WTC11 (cell line): ENCODE data around the gene TIMM13. TPM values are rescaled to one million over a fixed set of nuclear protein-coding genes. Genes with fewer than 3 reads are reported as not detected.
A peak's percentile ranks its signal among the peaks of the same experiment; 100 is the strongest.
"Not testable (repeated sequence)": the region's sequence is repeated elsewhere in the genome, so short reads cannot be mapped to it uniquely, and the experiment has no call there.

Experiments
- ATAC-seq: fragments of 200-7000 bp; cut with Tn5 transposase; 2 replicates; pipeline ENCODE4 v1.10.0; 2021; ENCODE audit warnings: mild to moderate bottlenecking, moderate library complexity
- CTCF ChIA-PET: fragments of 300-600 bp; sonication (Branson Sonifier 250); formaldehyde crosslinking; loops from one replicate; lab custom pipeline; 2021; ENCODE audit warnings: antibody characterized with exemption; lab: Charles Lee
- POLR2A ChIA-PET: fragments of 350-600 bp; sonication (Branson Sonifier 250); formaldehyde crosslinking; loops from one replicate; lab custom pipeline; 2021; ENCODE audit warnings: antibody characterized with exemption; lab: Charles Lee
- DNase-seq: peaks from one replicate; pipeline ENCODE4 v3.0.0; 2021; ENCODE audit warnings: low spot score
- H3K27ac Mint-ChIP-seq: 2 replicates; pipeline ENCODE4 v1.8.0; 2021; ENCODE audit warnings: mixed read lengths
- H3K27me3 Mint-ChIP-seq: 2 replicates; pipeline ENCODE4 v1.8.0; 2021; ENCODE audit warnings: low read depth, mild to moderate bottlenecking, moderate library complexity, mixed read lengths
- H3K36me3 Mint-ChIP-seq: 2 replicates; pipeline ENCODE4 v1.8.0; 2021; ENCODE audit warnings: mixed read lengths
- H3K4me1 Mint-ChIP-seq: 2 replicates; pipeline ENCODE4 v1.8.0; 2022; ENCODE audit warnings: mixed read lengths
- H3K4me3 Mint-ChIP-seq: 2 replicates; pipeline ENCODE4 v1.8.0; 2021; ENCODE audit warnings: mild to moderate bottlenecking, moderate library complexity, mixed read lengths
- H3K9me3 Mint-ChIP-seq: 2 replicates; pipeline ENCODE4 v1.8.0; 2021; ENCODE audit warnings: mixed read lengths
- ERG ChIP-seq: fragments of 250-450 bp; sonication (Bioruptor Pico); IDR thresholded peaks from 2 replicates; pipeline ENCODE4 v1.8.0; 2021; ENCODE audit warnings: mild to moderate bottlenecking
- IRF2 ChIP-seq: sonication (generic); formaldehyde crosslinking; IDR thresholded peaks from 2 replicates; pipeline ENCODE4 v1.8.0; 2022; ENCODE audit warnings: low read depth, missing genetic modification reagents, borderline replicate concordance
- JUN ChIP-seq: sonication (generic); formaldehyde crosslinking; IDR thresholded peaks from 2 replicates; pipeline ENCODE4 v1.8.0; 2023; ENCODE audit warnings: mild to moderate bottlenecking, missing genetic modification reagents
- NR3C1 ChIP-seq: sonication (generic); formaldehyde crosslinking; conservative IDR thresholded peaks from 2 replicates; pipeline ENCODE4 v1.8.1; 2023; ENCODE audit warnings: low read depth, mild to moderate bottlenecking, missing genetic modification reagents
- TCF7 ChIP-seq: sonication (generic); formaldehyde crosslinking; IDR thresholded peaks from 2 replicates; pipeline ENCODE4 v1.8.0; 2022; ENCODE audit warnings: mild to moderate bottlenecking, low read depth, missing genetic modification reagents, moderate library complexity
- ZBTB21 ChIP-seq: sonication (generic); formaldehyde crosslinking; IDR thresholded peaks from 2 replicates; pipeline ENCODE4 v1.8.1; 2023; ENCODE audit warnings: mild to moderate bottlenecking, missing genetic modification reagents, borderline replicate concordance
- ZNF121 ChIP-seq: sonication (generic); formaldehyde crosslinking; IDR thresholded peaks from 2 replicates; pipeline ENCODE4 v1.8.0; 2023; ENCODE audit warnings: missing genetic modification reagents
- ZNF219 ChIP-seq: sonication (generic); formaldehyde crosslinking; IDR thresholded peaks from 2 replicates; pipeline ENCODE4 v1.8.0; 2023; ENCODE audit warnings: missing genetic modification reagents, mild to moderate bottlenecking, borderline replicate concordance
- ZNF263 ChIP-seq: sonication (generic); formaldehyde crosslinking; IDR thresholded peaks from 2 replicates; pipeline ENCODE4 v1.8.1; 2022; ENCODE audit warnings: low read depth, mild to moderate bottlenecking, moderate library complexity, missing genetic modification reagents
- ZNF317 ChIP-seq: sonication (generic); formaldehyde crosslinking; IDR thresholded peaks from 2 replicates; pipeline ENCODE4 v1.8.1; 2023; ENCODE audit warnings: low read depth, mild to moderate bottlenecking, moderate library complexity, missing genetic modification reagents, borderline replicate concordance
- ZNF416 ChIP-seq: fragments of 250-450 bp; sonication (Bioruptor Pico); IDR thresholded peaks from 2 replicates; pipeline ENCODE4 v1.9.0; 2021; ENCODE audit warnings: mild to moderate bottlenecking, inconsistent platforms
- total RNA-seq: library from RNA; stranded (reverse); gene quantifications from 3 replicates; pipeline ENCODE4 v1.2.3, GENCODE V29; 2021
- TF ChIP-seq, protein P1 (sequence below): sonication (generic); formaldehyde crosslinking; IDR thresholded peaks from 2 replicates; pipeline ENCODE4 v1.8.1; 2023; ENCODE audit warnings: mild to moderate bottlenecking, missing genetic modification reagents, borderline replicate concordance

TIMM13 gene
- total RNA-seq, 1 experiment from 2014 or later = 342 TPM

DNA sequence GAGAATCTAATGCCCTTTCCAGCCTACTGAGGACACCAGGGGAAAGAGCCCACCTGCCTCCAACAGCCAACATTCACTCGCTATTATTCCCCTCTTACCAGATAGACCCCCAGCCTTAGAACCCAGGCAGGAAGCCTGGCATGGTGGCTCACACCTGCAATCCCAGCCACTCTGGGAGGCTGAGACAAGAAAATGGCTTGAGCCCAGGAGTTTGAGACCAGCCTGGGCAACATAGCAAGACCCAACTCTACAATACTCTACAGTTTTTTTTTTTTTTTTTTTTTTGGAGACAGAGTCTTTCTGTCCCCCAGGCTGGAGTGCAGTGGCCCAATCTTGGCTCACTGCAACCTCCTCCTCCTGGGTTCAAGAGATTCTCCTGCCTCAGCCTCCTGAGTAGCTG lies 32.9 kb upstream of the TIMM13 start:
- ATAC-seq = no peak
- CTCF ChIA-PET = interaction anchor here (1.2 kb wide), 1 partner anchor 151 kb away, joined by 5 read pairs; no protein-coding TSS in a partner anchor
- TF ChIP-seq JUN (CRISPR knock-in tag) (no peak), ZNF121 (0 out of 2 replicates have a peak, but pooled peaks have one; percentile 43)
- H3K4me3 Mint-ChIP-seq = no peak overlapping the region
- H3K4me1 Mint-ChIP-seq = peaks cover 12% of the 10 kb centered on the region
- H3K36me3 Mint-ChIP-seq = no peaks in the 10 kb centered on the region
- POLR2A ChIA-PET = no interaction called here
- no peaks in the 10 kb centered on the region for H3K9me3 Mint-ChIP-seq
- no peaks in the 10 kb centered on the region for H3K27me3 Mint-ChIP-seq
- H3K27ac Mint-ChIP-seq = no peak overlapping the region
- no peak for DNase-seq

DNA sequence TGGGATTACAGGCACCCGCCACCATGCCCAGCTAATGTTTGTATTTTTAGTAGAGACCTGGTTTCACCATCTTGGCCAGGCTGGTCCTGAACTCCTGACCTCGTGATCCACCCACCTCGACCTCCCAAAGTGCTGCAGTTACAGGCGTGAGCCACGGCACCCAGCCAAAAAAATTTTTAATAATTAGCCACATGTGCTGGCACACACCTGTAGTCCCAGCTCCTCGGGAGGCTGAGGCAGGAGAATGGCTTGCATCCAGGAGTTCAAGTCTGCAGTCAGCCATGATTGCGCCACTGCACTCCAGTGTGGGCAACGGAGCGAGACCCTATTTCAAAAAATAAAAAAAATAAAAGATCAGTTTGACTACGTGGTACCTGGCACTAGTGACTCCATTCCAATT lies 31.4 kb upstream of the TIMM13 start:
- H3K36me3 Mint-ChIP-seq, H3K27ac Mint-ChIP-seq, ATAC-seq, DNase-seq, H3K4me3 Mint-ChIP-seq, H3K9me3 Mint-ChIP-seq, H3K27me3 Mint-ChIP-seq, CTCF ChIA-PET: not testable (repeated sequence)
- POLR2A ChIA-PET = interaction anchor here (0.6 kb wide), 1 partner anchor 13 kb away, joined by 4 read pairs; no protein-coding TSS in a partner anchor
- H3K4me1 Mint-ChIP-seq = peaks cover 25% of the 10 kb centered on the region

DNA sequence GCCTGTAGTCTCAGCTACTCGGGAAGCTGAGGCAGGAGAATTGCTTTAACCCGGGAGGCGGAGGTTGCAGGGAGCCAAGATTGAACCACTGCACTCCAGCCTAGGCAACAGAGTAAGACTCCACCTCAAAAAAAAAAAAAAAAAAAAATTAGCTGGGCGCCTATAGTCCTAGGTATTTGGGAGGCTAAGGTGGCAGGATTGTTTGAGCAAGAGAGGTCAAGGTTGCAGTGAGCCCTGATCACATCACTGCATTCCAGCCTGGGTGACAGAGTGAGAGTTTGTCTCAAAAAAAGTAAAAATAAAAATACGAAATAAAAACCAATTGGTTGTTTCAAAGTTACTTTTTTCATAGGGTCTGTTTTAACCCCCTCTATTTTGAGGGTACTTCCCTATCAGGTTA lies 30.7 kb upstream of the TIMM13 start:
- POLR2A ChIA-PET = no interaction called here
- no peak for TF ChIP-seq ZNF219
- TF ChIP-seq, protein P1, sequence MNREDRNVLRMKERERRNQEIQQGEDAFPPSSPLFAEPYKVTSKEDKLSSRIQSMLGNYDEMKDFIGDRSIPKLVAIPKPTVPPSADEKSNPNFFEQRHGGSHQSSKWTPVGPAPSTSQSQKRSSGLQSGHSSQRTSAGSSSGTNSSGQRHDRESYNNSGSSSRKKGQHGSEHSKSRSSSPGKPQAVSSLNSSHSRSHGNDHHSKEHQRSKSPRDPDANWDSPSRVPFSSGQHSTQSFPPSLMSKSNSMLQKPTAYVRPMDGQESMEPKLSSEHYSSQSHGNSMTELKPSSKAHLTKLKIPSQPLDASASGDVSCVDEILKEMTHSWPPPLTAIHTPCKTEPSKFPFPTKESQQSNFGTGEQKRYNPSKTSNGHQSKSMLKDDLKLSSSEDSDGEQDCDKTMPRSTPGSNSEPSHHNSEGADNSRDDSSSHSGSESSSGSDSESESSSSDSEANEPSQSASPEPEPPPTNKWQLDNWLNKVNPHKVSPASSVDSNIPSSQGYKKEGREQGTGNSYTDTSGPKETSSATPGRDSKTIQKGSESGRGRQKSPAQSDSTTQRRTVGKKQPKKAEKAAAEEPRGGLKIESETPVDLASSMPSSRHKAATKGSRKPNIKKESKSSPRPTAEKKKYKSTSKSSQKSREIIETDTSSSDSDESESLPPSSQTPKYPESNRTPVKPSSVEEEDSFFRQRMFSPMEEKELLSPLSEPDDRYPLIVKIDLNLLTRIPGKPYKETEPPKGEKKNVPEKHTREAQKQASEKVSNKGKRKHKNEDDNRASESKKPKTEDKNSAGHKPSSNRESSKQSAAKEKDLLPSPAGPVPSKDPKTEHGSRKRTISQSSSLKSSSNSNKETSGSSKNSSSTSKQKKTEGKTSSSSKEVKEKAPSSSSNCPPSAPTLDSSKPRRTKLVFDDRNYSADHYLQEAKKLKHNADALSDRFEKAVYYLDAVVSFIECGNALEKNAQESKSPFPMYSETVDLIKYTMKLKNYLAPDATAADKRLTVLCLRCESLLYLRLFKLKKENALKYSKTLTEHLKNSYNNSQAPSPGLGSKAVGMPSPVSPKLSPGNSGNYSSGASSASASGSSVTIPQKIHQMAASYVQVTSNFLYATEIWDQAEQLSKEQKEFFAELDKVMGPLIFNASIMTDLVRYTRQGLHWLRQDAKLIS (CRISPR knock-in tag) = no peak
- TF ChIP-seq IRF2 (CRISPR knock-in tag) = no peak
- TF ChIP-seq ZBTB21 (CRISPR knock-in tag) = no peak
- TF ChIP-seq ZNF317 (CRISPR knock-in tag) = no peak
- TF ChIP-seq ERG (CRISPR knock-in tag) = no peak
- TF ChIP-seq ZNF416 = no peak
- TF ChIP-seq NR3C1 (CRISPR knock-in tag) = no peak
- TF ChIP-seq TCF7 (CRISPR knock-in tag) = no peak
- TF ChIP-seq, all 79 proteins: peak for 0
- CTCF ChIA-PET = interaction anchor here (0.7 to 2.4 kb wide), 3 partner anchors 30 to 155 kb away, joined by 3 to 12 read pairs (median 11); partner anchors contain the start of gene TIMM13
- Mint-ChIP-seq H3K27me3 (no peaks in the 10 kb centered on the region), H3K36me3 (no peaks in the 10 kb centered on the region), H3K4me3 (no peak overlapping the region), H3K4me1 (peaks cover 23% of the 10 kb centered on the region), H3K27ac (no peak overlapping the region), H3K9me3 (no peaks in the 10 kb centered on the region)
- ATAC-seq = no peak
- DNase-seq = no peak

- Mint-ChIP-seq H3K27ac (peak overlapping the region; percentile 60; the same call in 1 of the 2 replicates), H3K9me3 (no peaks in the 10 kb centered on the region), H3K36me3 (no peaks in the 10 kb centered on the region), H3K27me3 (no peaks in the 10 kb centered on the region), H3K4me1 (peaks cover 23% of the 10 kb centered on the region), H3K4me3 (peak overlapping the region; percentile 78)
- ChIA-PET POLR2A (interaction anchor here (1.0 to 1.5 kb wide), 4 partner anchors 19 to 154 kb away, joined by 3 to 14 read pairs (median 6); partner anchors contain the start of genes GADD45B and TIMM13), CTCF (interaction anchor here (0.6 to 2.4 kb wide), 8 partner anchors 22 to 306 kb away, joined by 3 to 12 read pairs (median 5); partner anchors contain the start of genes AP3D1 and TIMM13)
- TF ChIP-seq ZNF121 = peak; percentile 88
- no peak for TF ChIP-seq ZNF263 (CRISPR knock-in tag)
- DNase-seq (no peak), ATAC-seq (no peak)
Measured at GRCh38 chr19:2457394-2458037, 30.1 kb upstream of the TIMM13 start.
